OCI-LY3 (cell line): ENCODE measurements around the gene IL22RA1.

ENCODE experiments used
- H2AFZ ChIP-seq: fragments of 200-600, 300-600 bp; shearing (Covaris generic); 2 replicates; pipeline ENCODE4 v1.6.0; 2014; ENCODE audit warnings: antibody characterized with exemption, low read depth, low read length
- H3K27ac ChIP-seq: fragments of 200-600, 300-600 bp; sonication (generic); 2 replicates; pipeline ENCODE4 v1.5.1; 2014; ENCODE audit warnings: mild to moderate bottlenecking, low read length, moderate library complexity, mixed read lengths
- H3K27me3 ChIP-seq: fragments of 200-600, 300-600 bp; sonication (generic); 2 replicates; pipeline ENCODE4 v1.6.1; 2014; ENCODE audit warnings: low read depth, low read length, mixed read lengths
- H3K36me3 ChIP-seq: fragments of 200-600, 300-600 bp; sonication (generic); replicated peaks from 2 replicates; pipeline ENCODE3; 2014; ENCODE audit warnings: low read depth, low read length, mixed read lengths
- H3K4me1 ChIP-seq: fragments of 300-600, 200-600 bp; sonication (generic); 2 replicates; pipeline ENCODE4 v1.6.1; 2014; ENCODE audit warnings: low read length, mixed read lengths
- H3K4me2 ChIP-seq: fragments of 200-600, 300-600 bp; sonication (generic); 2 replicates; pipeline ENCODE4 v1.6.1; 2014; ENCODE audit warnings: low read length, mixed read lengths
- H3K4me3 ChIP-seq: fragments of 300-600, 200-600 bp; sonication (generic); 2 replicates; pipeline ENCODE4 v1.5.1; 2014; ENCODE audit warnings: antibody characterized with exemption, mild to moderate bottlenecking, low read length, moderate library complexity
- H3K79me2 ChIP-seq: fragments of 300-600, 200-600 bp; shearing (Covaris generic); 2 replicates; pipeline ENCODE4 v1.6.1; 2014; ENCODE audit warnings: mild to moderate bottlenecking, low read length, mixed read lengths
- H3K9ac ChIP-seq: fragments of 300-600, 200-600 bp; shearing (Covaris generic); 2 replicates; pipeline ENCODE4 v1.6.0; 2014; ENCODE audit warnings: mild to moderate bottlenecking, low read length, moderate library complexity
- H3K9me3 ChIP-seq: fragments of 200-600, 300-600 bp; shearing (Covaris generic); 2 replicates; pipeline ENCODE4 v1.6.1; 2014; ENCODE audit warnings: low read length, mixed read lengths; ENCODE audit not compliant: insufficient read depth
- H4K20me1 ChIP-seq: fragments of 200-600, 300-600 bp; sonication (generic); 2 replicates; pipeline ENCODE4 v1.6.1; 2016; ENCODE audit warnings: low read length, mixed read lengths; ENCODE audit not compliant: insufficient read depth
- CTCF ChIP-seq: fragments of 200-600, 300-600 bp; sonication (generic); IDR thresholded peaks from 2 replicates; pipeline ENCODE4 v1.5.1; 2014; ENCODE audit warnings: antibody characterized with exemption, low read length, low read depth
- EZH2phosphoT487 ChIP-seq: fragments of 200-600 bp; shearing (Covaris generic); IDR thresholded peaks from 2 replicates; pipeline ENCODE4 v1.6.1; 2018; ENCODE audit warnings: antibody characterized with exemption, mixed run types, low read depth

The IL22RA1 gene

GRCh38 chr1:24150234-24151174, 7.6 kb upstream of the IL22RA1 start:
- H3K79me2 ChIP-seq = no peaks in the 10 kb centered on the region
- H4K20me1 ChIP-seq = no peaks in the 10 kb centered on the region
- H2AFZ ChIP-seq = no peak overlapping the region
- peak overlapping the region; percentile 90 for H3K4me2 ChIP-seq
- no peaks in the 10 kb centered on the region for H3K9me3 ChIP-seq
- no peaks in the 10 kb centered on the region for H3K27me3 ChIP-seq
- peaks cover 53% of the 10 kb centered on the region for H3K4me1 ChIP-seq
- peaks cover 5% of the 10 kb centered on the region for H3K36me3 ChIP-seq
- TF ChIP-seq CTCF = peak; percentile 58
- TF ChIP-seq EZH2phosphoT487 = no peak
- H3K27ac ChIP-seq = peak overlapping the region; percentile 78
- H3K9ac ChIP-seq = peak overlapping the region; percentile 68
- peak overlapping the region; percentile 73 for H3K4me3 ChIP-seq

- peak overlapping the region; percentile 68; the same call in 1 of the 2 replicates for H3K9ac ChIP-seq
- peak overlapping the region; percentile 73 for H3K4me3 ChIP-seq
- no peaks in the 10 kb centered on the region for H3K79me2 ChIP-seq
- peaks cover 5% of the 10 kb centered on the region for H3K36me3 ChIP-seq
- peaks cover 46% of the 10 kb centered on the region for H3K4me1 ChIP-seq
- peak overlapping the region; percentile 90 for H3K4me2 ChIP-seq
- no peaks in the 10 kb centered on the region for H3K9me3 ChIP-seq
- H3K27me3 ChIP-seq = no peaks in the 10 kb centered on the region
- H2AFZ ChIP-seq = no peak overlapping the region
- H4K20me1 ChIP-seq = no peaks in the 10 kb centered on the region
- no peak for TF ChIP-seq EZH2phosphoT487
- no peak for TF ChIP-seq CTCF
- no peak overlapping the region for H3K27ac ChIP-seq
Measured at GRCh38 chr1:24149866-24150233, 6.9 kb upstream of the IL22RA1 start.

GRCh38 chr1:24147816-24148215, 4.9 kb upstream of the IL22RA1 start:
- H3K4me3 ChIP-seq = no peak overlapping the region
- H3K9me3 ChIP-seq = no peaks in the 10 kb centered on the region
- no peak overlapping the region for H3K27ac ChIP-seq
- H3K79me2 ChIP-seq = no peaks in the 10 kb centered on the region
- H4K20me1 ChIP-seq = no peaks in the 10 kb centered on the region
- H3K4me1 ChIP-seq = peaks cover 36% of the 10 kb centered on the region
- H3K27me3 ChIP-seq = no peaks in the 10 kb centered on the region
- no peak overlapping the region for H3K4me2 ChIP-seq
- H3K9ac ChIP-seq = no peak overlapping the region
- no peak for TF ChIP-seq CTCF
- no peak for TF ChIP-seq EZH2phosphoT487
- no peaks in the 10 kb centered on the region for H3K36me3 ChIP-seq
- no peak overlapping the region for H2AFZ ChIP-seq

- Histone ChIP-seq H3K4me3 (no peak overlapping the region), H3K9me3 (no peaks in the 10 kb centered on the region), H3K27ac (no peak overlapping the region), H4K20me1 (no peaks in the 10 kb centered on the region), H3K79me2 (no peaks in the 10 kb centered on the region), H2AFZ (no peak overlapping the region), H3K4me2 (no peak overlapping the region), H3K36me3 (no peaks in the 10 kb centered on the region), H3K9ac (no peak overlapping the region), H3K27me3 (no peaks in the 10 kb centered on the region), H3K4me1 (peaks cover 33% of the 10 kb centered on the region)
- TF ChIP-seq CTCF (no peak), EZH2phosphoT487 (no peak)
Measured at GRCh38 chr1:24147194-24147593, 4.3 kb upstream of the IL22RA1 start.
